IMR-90 (cell line): ENCODE data around the gene ARRB1. TPM values are rescaled to one million over a fixed set of nuclear protein-coding genes. Genes with fewer than 3 reads are reported as not detected.
"Not testable (repeated sequence)": the region's sequence is repeated elsewhere in the genome, so short reads cannot be mapped to it uniquely, and the experiment has no call there.

Experiments used
- ATAC-seq: fragments of 200-7000 bp; cut with Tn5 transposase; 2 replicates; pipeline ENCODE4 v1.9.1; 2020; ENCODE audit warnings: low read depth, mild to moderate bottlenecking, moderate library complexity
- BruUV-seq: library from RNA; stranded (reverse); fragments of 400-500 nt; replicated peaks from 2 replicates; lab custom pipeline; 2021; lab: Mats Ljungman, UMichigan
- CTCF ChIA-PET: fragments of 300-600 bp; formaldehyde crosslinking; extraction: SDS; loops from one replicate; lab custom pipeline; 2021; ENCODE audit warnings: antibody characterized with exemption; lab: Yijun Ruan, JAX
- POLR2A ChIA-PET: fragments of 300-600 bp; sonication (Branson Sonifier 250); formaldehyde crosslinking; loops from one replicate; lab custom pipeline; 2022; ENCODE audit warnings: antibody characterized with exemption; ENCODE audit not compliant: unreplicated experiment; lab: Charles Lee
- DNase-seq: peaks from one replicate; pipeline ENCODE4 v3.0.0; 2013
- H2AFZ ChIP-seq: replicated peaks from 2 replicates; pipeline ENCODE3; 2013; ENCODE audit warnings: low read length, mild to moderate bottlenecking; ENCODE audit not compliant: poor library complexity
- H2AK5ac ChIP-seq: 2 replicates; pipeline ENCODE4 v1.6.1; 2013; ENCODE audit warnings: low read depth, low read length, inconsistent platforms
- H2AK9ac ChIP-seq: replicated peaks from 2 replicates; pipeline ENCODE3; 2013; ENCODE audit warnings: mild to moderate bottlenecking, low read depth, low read length, moderate library complexity; ENCODE audit not compliant: poor library complexity
- H2BK120ac ChIP-seq: 2 replicates; pipeline ENCODE4 v1.6.1; 2013; ENCODE audit warnings: low read depth, low read length, inconsistent platforms
- H2BK15ac ChIP-seq: 3 replicates; pipeline ENCODE4 v1.6.1; 2013; ENCODE audit warnings: low read depth, low read length, inconsistent platforms
- H2BK20ac ChIP-seq: 2 replicates; pipeline ENCODE4 v1.6.1; 2013; ENCODE audit warnings: low read depth, mild to moderate bottlenecking, inconsistent platforms, low read length, moderate library complexity
- H2BK5ac ChIP-seq: 2 replicates; pipeline ENCODE4 v1.6.1; 2013; ENCODE audit warnings: mild to moderate bottlenecking, low read depth, low read length, inconsistent platforms; ENCODE audit not compliant: poor library complexity, severe bottlenecking
- H3K14ac ChIP-seq: replicated peaks from 2 replicates; pipeline ENCODE4 v1.6.1; 2013; ENCODE audit warnings: low read depth, low read length, inconsistent platforms
- H3K18ac ChIP-seq: 2 replicates; pipeline ENCODE4 v1.6.1; 2013; ENCODE audit warnings: low read depth, low read length, control low read depth
- H3K23ac ChIP-seq: 2 replicates; pipeline ENCODE4 v1.6.1; 2013; ENCODE audit warnings: low read depth, low read length, inconsistent platforms
- H3K27ac ChIP-seq: 2 replicates; pipeline ENCODE4 v1.5.1; 2013; ENCODE audit warnings: mild to moderate bottlenecking, control low read depth, low read length; ENCODE audit not compliant: insufficient read depth
- H3K27me3 ChIP-seq: 2 replicates; pipeline ENCODE4 v1.6.1; 2013; ENCODE audit warnings: low read length; ENCODE audit not compliant: control insufficient read depth, insufficient read depth
- H3K36me3 ChIP-seq: 2 replicates; pipeline ENCODE4 v1.6.1; 2013; ENCODE audit warnings: low read length, mixed read lengths; ENCODE audit not compliant: control insufficient read depth, insufficient read depth
- H3K4ac ChIP-seq: 2 replicates; pipeline ENCODE4 v1.6.1; 2013; ENCODE audit warnings: low read depth, low read length, inconsistent platforms
- H3K4me1 ChIP-seq: 2 replicates; pipeline ENCODE4 v1.6.1; 2013; ENCODE audit warnings: low read length, mixed read lengths; ENCODE audit not compliant: control insufficient read depth, insufficient read depth
- H3K4me2 ChIP-seq: 2 replicates; pipeline ENCODE4 v1.6.1; 2013; ENCODE audit warnings: low read depth, mild to moderate bottlenecking, control low read depth, low read length, moderate library complexity
- H3K4me3 ChIP-seq: 2 replicates; pipeline ENCODE4 v1.5.1; 2013; ENCODE audit warnings: low read depth, mild to moderate bottlenecking, control low read depth, low read length, moderate library complexity; ENCODE audit not compliant: insufficient read depth
- H3K56ac ChIP-seq: 2 replicates; pipeline ENCODE4 v1.6.1; 2013; ENCODE audit warnings: low read length, inconsistent platforms; ENCODE audit not compliant: insufficient read depth; ENCODE audit errors: extremely low read depth
- H3K79me1 ChIP-seq, 2 experiments: 2 replicates each; pipeline ENCODE4 v1.6.1; 2013; ENCODE audit warnings: low read length in 2 of 2, inconsistent platforms in 1 of 2, low read depth in 1 of 2
- H3K9ac ChIP-seq: 2 replicates; pipeline ENCODE4 v1.6.1; 2013; ENCODE audit warnings: low read depth, low read length, control low read depth
- H3K9me1 ChIP-seq: 2 replicates; pipeline ENCODE4 v1.6.1; 2013; ENCODE audit warnings: low read length, inconsistent platforms; ENCODE audit not compliant: insufficient read depth
- H3K9me3 ChIP-seq: 2 replicates; pipeline ENCODE4 v1.6.1; 2013; ENCODE audit warnings: low read length; ENCODE audit not compliant: control insufficient read depth, insufficient read depth
- H4K20me1 ChIP-seq: 2 replicates; pipeline ENCODE4 v1.6.1; 2013; ENCODE audit warnings: low read length, inconsistent platforms; ENCODE audit not compliant: insufficient read depth
- H4K5ac ChIP-seq: 2 replicates; pipeline ENCODE4 v1.6.1; 2013; ENCODE audit warnings: mild to moderate bottlenecking, low read depth, low read length, control low read depth
- H4K8ac ChIP-seq, 2 experiments: 2 replicates each; pipeline ENCODE4 v1.6.1; 2013; ENCODE audit warnings: low read depth in 2 of 2, low read length in 2 of 2, control low read depth in 1 of 2, inconsistent platforms in 1 of 2
- H4K91ac ChIP-seq: 2 replicates; pipeline ENCODE4 v1.6.1; 2013; ENCODE audit warnings: low read depth, low read length, inconsistent platforms; ENCODE audit not compliant: insufficient read depth
- WGBS, 2 experiments: methylation state at CpG; one replicate each; pipeline versions ENCODE4 v1.1.5 to v1.1.7; 2013; ENCODE audit warnings: missing lambda C conversion rate in 2 of 2; ENCODE audit not compliant: insufficient read length in 1 of 2; ENCODE audit errors: extremely low coverage in 2 of 2; 5-methylcytosine and 5-hydroxymethylcytosine counted together
- dilution Hi-C: fragments of 300-500 bp; cut with HindIII; formaldehyde crosslinking; loops from one replicate; pipeline ENCODE4 v1.14.3; 2018; ENCODE audit warnings: low sequenced_read_pairs; ENCODE audit not compliant: unreplicated experiment
- in situ Hi-C: fragments of 300-500 bp; cut with MboI; formaldehyde crosslinking; loops from 3 replicates; pipeline ENCODE4 v1.14.3; 2019; ENCODE audit warnings: low sequenced_read_pairs, inconsistent platforms, mixed read lengths
- intact Hi-C: fragments of 100-400 bp; cut with micrococcal nuclease; formaldehyde crosslinking; loops from 2 replicates; pipeline ENCODE4 v1.10.0; 2022
- polyA plus RNA-seq, 3 experiments: library from polyadenylated mRNA; depleted of rRNA; stranded (reverse); fragments of >200 nt; gene quantifications; 2 replicates each; pipeline ENCODE4 v1.2.3, GENCODE V29; 2012; ENCODE audit warnings: low replicate concordance in 1 of 3
- total RNA-seq: library from RNA; depleted of rRNA; stranded (reverse); fragments of >200 nt; gene quantifications from 2 replicates; pipeline ENCODE4 v1.2.3, GENCODE V29; 2012

ARRB1 gene
- total and polyA plus RNA-seq, 2 of the 4 experiments (the other 2 are of a cell fraction) = 11.0 to 17.4 TPM

DNA sequence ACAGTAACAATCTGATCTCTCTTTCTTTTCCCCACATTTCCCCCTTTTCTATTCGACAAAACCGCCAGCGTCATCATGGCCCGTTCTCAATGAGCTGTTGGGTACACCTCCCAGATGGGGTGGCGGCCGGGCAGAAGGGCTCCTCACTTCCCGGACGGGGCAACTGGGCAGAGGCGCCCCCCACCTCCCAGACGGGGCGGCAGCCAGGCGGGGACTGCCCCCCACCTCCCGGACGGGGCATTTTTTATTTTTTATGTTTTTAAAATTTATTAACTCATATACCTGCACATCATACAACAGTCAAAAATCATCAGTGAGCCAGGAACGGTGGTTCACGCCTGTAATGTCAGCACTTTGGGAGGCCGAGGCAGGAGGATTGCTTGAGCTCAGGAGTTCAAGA lies 27.3 kb upstream of the ARRB1 start:
- H2BK20ac ChIP-seq, BruUV-seq, H3K9me3 ChIP-seq, H3K4me3 ChIP-seq, in situ Hi-C loops, H2BK5ac ChIP-seq, H3K18ac ChIP-seq, H4K8ac ChIP-seq, dilution Hi-C loops, intact Hi-C loops, H2AK5ac ChIP-seq, H4K20me1 ChIP-seq, H3K36me3 ChIP-seq, H3K4me1 ChIP-seq, DNase-seq, ATAC-seq, H3K14ac ChIP-seq, H2AFZ ChIP-seq, H3K23ac ChIP-seq, H2BK15ac ChIP-seq, H3K79me1 ChIP-seq, H4K5ac ChIP-seq, H3K4me2 ChIP-seq, CTCF ChIA-PET, H4K91ac ChIP-seq, H2AK9ac ChIP-seq, H3K56ac ChIP-seq, POLR2A ChIA-PET, H3K27ac ChIP-seq, H3K9ac ChIP-seq, H3K4ac ChIP-seq, H2BK120ac ChIP-seq, H3K9me1 ChIP-seq, H3K27me3 ChIP-seq: not testable (repeated sequence)
- WGBS, 2 experiments = no CpG with 5 or more reads among the region's 17 CpGs
